T-helper 17 cell (primary cell): ENCODE measurements around the gene AUTS2. TPM values are rescaled to one million over a fixed set of nuclear protein-coding genes. Genes with fewer than 3 reads are reported as not detected.

ENCODE experiments used
- ATAC-seq: fragments of 150-1000 bp; cut with Tn5 transposase; 2 replicates; pipeline ENCODE4 v1.10.0; 2021; ENCODE audit warnings: mild to moderate bottlenecking, moderate library complexity
- DNase-seq, 3 donors: peaks; one replicate each; pipeline versions ENCODE4 v3.0.0 to v3.0.0-alpha.2; 2020 to 2021
- H3K9me3 ChIP-seq: one replicate; pipeline ENCODE4 v1.7.0; 2013; ENCODE audit warnings: low read length, mild to moderate bottlenecking; ENCODE audit not compliant: control insufficient read depth, poor library complexity, severe bottlenecking
- H3K27ac Mint-ChIP-seq: one replicate; pipeline ENCODE4 v1.8.0; 2022; ENCODE audit warnings: mild to moderate bottlenecking, moderate library complexity, mixed read lengths
- H3K27me3 Mint-ChIP-seq: one replicate; pipeline ENCODE4 v1.8.0; 2022; ENCODE audit warnings: mixed read lengths
- H3K36me3 Mint-ChIP-seq: one replicate; pipeline ENCODE4 v1.8.0; 2022; ENCODE audit warnings: low read depth, mixed read lengths
- H3K4me1 Mint-ChIP-seq: one replicate; pipeline ENCODE4 v1.8.0; 2022; ENCODE audit warnings: mild to moderate bottlenecking, mixed read lengths
- H3K4me3 Mint-ChIP-seq: one replicate; pipeline ENCODE4 v1.8.0; 2022; ENCODE audit warnings: mild to moderate bottlenecking, moderate library complexity, mixed read lengths
- total RNA-seq, 4 donors: library from RNA in 2 of 4; stranded (reverse) in 2 of 4; gene quantifications; one replicate each; pipeline ENCODE4 v1.2.3 and lab custom pipeline; 2022 to 2026

Gene AUTS2
- total RNA-seq, 2 donors from 2014 or later: 84.2 to 89.5 TPM

DNA sequence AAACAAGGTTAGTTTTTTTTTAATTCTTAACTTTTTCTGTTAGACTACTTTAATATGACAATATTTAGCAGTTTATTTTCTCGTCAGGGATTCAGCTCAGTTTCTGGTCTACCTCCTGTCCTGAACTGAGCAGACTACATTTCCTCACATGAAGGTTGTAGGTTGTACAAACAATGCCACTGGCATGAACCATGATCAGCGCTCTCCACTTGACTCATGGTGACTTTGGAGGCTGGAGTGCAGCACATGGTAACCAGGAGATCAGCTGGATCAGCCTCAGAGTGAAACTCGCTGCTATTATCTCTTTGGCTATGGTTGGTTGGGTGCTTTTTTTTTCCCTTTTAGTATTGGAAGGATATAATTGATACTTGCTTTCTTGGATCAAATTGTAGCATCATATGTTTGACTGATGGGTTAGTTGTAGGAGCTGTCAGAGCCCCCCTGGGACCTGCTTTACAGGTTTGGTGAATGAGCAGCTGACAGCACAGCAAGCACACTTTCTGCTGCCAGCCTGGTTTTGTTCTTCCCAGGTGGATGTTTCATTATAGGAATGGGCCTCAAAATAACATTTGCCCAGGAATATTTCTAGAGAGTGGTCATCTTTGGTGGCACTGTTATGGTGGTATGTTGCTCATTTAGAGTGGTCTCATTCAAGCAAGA is 556.4 kb downstream of the AUTS2 start:
- Mint-ChIP-seq H3K27me3 (peaks cover 5% of the 10 kb centered on the region), H3K4me1 (no peaks in the 10 kb centered on the region), H3K36me3 (no peaks in the 10 kb centered on the region), H3K4me3 (no peak overlapping the region), H3K27ac (no peak overlapping the region)
- no peak for ATAC-seq
- DNase-seq: no peak
- H3K9me3 ChIP-seq: no peaks in the 10 kb centered on the region

DNA sequence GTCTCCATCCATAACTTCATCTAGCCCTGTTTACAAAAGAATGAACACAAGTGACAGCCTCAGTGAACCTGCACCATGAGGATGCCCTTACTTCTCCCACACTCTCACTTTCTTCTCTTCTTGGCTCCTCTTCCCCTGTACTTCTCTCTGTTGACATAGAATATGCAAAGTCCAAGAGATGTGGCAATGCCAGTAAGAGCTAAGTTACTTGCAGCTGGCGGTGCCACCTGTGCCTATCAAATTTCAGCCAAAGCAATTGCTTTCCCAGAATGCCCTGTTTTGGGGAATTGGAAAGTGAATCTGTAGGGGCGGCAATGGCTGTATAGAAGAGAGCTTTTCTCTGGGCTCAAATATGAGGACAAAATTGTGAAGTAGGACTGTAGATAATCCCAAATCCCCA is 557.8 kb downstream of the AUTS2 start:
- H3K9me3 ChIP-seq: no peaks in the 10 kb centered on the region
- H3K4me1 Mint-ChIP-seq: no peaks in the 10 kb centered on the region
- H3K4me3 Mint-ChIP-seq: no peak overlapping the region
- no peak overlapping the region for H3K27ac Mint-ChIP-seq
- H3K36me3 Mint-ChIP-seq: no peaks in the 10 kb centered on the region
- no peaks in the 10 kb centered on the region for H3K27me3 Mint-ChIP-seq
- no peak for DNase-seq
- no peak for ATAC-seq

DNA sequence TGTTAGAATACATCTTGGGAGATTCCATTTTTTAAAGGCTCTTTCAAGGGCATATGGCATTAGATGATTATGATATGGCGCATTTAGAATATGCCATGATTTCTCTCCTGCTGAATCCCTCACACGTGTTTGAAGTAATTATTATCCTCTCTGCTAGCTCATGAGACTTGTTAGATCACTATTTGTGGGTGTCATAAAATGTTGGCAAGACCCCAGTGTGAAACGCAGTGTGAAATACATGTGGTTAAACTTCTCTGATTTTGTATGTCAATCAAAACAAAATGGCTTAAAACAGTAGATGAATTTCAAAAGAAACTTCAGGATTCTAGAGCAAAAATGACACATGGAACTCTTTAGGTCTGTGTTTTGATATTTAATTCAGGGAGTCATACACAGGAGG is 560.8 kb downstream of the AUTS2 start:
- Mint-ChIP-seq H3K4me1 (no peaks in the 10 kb centered on the region), H3K36me3 (peaks cover 2% of the 10 kb centered on the region), H3K4me3 (no peak overlapping the region), H3K27me3 (peaks cover 5% of the 10 kb centered on the region), H3K27ac (no peak overlapping the region)
- no peak for ATAC-seq
- DNase-seq: no peak
- H3K9me3 ChIP-seq: no peaks in the 10 kb centered on the region

DNA sequence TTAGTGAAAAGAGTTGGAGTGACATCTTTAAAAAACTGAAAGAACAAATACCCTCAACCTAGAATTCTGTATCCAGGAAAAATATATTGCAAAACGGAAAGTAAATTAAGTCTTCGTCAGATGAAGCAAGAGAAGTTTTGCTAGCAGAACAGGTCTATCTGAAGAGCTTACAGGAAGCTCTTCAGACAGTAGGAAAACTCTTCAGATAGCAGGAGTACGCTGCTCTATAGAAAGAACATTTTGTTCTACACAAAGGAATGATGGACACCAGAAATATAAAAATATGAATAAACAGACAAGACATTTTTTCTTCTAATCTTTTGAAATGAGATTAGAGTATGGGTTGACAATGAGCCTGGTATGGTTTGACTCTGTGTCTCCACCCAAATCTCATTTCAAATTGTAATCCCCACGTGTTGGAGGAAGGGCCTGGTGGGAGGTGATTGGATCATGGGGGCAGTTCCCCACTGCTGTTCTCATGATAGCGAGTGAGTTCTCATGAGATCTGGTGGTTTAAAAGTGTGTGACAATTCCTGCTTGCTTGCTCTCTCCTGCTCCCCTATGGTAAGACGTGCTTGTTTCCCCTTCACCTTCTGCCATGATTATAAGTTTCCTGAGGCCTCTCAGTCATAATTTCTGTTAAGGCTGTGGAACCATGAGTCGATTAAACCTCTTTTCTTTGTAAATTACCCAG is 567.3 kb downstream of the AUTS2 start:
- Mint-ChIP-seq H3K4me3 (no peak overlapping the region), H3K36me3 (peaks cover 2% of the 10 kb centered on the region), H3K4me1 (no peaks in the 10 kb centered on the region), H3K27me3 (peaks cover 5% of the 10 kb centered on the region), H3K27ac (no peak overlapping the region)
- no peak for DNase-seq
- no peaks in the 10 kb centered on the region for H3K9me3 ChIP-seq
- no peak for ATAC-seq

DNA sequence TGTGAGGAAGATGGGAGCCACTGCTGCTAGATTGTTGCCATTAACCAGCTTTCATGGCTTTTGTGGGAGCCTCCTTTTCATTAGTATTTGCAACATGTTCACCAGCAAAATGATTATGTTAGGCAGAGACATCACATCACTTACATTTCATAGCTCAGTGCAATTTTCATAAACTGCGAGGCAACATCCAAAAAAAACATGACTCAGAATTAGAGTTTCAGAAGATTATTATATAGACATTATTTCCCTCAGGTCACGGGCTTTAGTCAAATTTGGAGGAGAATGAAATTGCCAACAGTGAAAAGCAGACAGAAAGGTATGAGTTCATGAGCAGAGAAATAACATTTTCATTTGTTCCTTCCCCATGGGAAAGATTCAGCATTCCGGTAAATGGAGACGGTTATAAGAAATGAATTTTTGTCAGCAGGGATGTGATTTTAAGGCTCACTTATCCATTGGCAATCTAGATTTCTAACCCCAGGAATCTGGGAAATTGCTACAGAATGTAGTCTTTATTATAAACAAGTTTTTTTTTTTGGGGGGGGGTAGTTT is 573.2 kb downstream of the AUTS2 start:
- DNase-seq (no peak), ATAC-seq (no peak)
- Mint-ChIP-seq H3K27ac (no peak overlapping the region), H3K36me3 (no peaks in the 10 kb centered on the region), H3K4me3 (no peak overlapping the region), H3K4me1 (no peaks in the 10 kb centered on the region), H3K27me3 (no peaks in the 10 kb centered on the region)
- no peaks in the 10 kb centered on the region for H3K9me3 ChIP-seq

DNA sequence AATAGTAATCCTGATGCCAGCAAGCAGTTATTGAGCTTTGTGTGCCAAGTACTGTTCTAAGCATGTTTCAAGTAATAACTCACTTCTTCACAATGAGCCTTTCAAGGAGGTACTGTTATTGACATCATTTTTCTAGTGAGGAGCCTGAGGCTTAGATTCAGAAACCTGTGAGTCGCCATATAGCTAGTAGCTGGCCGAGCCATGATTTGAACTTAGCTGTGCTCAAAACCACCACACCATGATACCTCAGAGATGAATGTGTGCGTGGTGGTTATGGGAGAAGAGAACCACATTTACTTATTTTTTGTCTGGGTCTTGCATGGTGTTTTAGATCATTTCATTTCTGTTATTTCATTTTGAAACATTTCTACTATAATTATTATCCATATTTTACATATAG is 578.9 kb downstream of the AUTS2 start:
- H3K4me3 Mint-ChIP-seq: no peak overlapping the region
- H3K9me3 ChIP-seq: no peaks in the 10 kb centered on the region
- peaks cover 7% of the 10 kb centered on the region for H3K4me1 Mint-ChIP-seq
- ATAC-seq (peak; percentile 35), DNase-seq (no peak)
- no peaks in the 10 kb centered on the region for H3K27me3 Mint-ChIP-seq
- no peaks in the 10 kb centered on the region for H3K36me3 Mint-ChIP-seq
- no peak overlapping the region for H3K27ac Mint-ChIP-seq

DNA sequence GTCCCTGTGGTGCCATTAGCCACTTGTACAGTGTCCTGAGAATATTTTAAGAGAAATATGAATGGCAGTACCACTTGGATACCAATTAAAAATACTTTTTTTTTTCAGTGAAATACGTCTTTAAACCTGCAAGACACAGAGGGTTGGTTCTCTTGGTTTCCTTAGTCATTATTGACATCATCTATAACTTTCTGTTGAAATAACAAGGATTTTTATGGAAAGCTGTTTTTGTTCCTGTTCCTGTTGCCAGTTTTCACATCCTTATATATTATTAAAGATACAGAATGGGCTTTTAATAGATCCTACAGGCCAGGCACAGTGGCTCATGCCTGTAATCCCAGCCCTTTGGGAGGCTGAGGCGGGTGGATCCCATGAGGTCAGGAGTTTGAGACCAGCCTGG is 579.9 kb downstream of the AUTS2 start:
- no peaks in the 10 kb centered on the region for H3K27me3 Mint-ChIP-seq
- DNase-seq (no peak), ATAC-seq (no peak)
- no peaks in the 10 kb centered on the region for H3K9me3 ChIP-seq
- peaks cover 8% of the 10 kb centered on the region for H3K4me1 Mint-ChIP-seq
- no peak overlapping the region for H3K4me3 Mint-ChIP-seq
- no peaks in the 10 kb centered on the region for H3K36me3 Mint-ChIP-seq
- peak overlapping the region; percentile 79 for H3K27ac Mint-ChIP-seq

DNA sequence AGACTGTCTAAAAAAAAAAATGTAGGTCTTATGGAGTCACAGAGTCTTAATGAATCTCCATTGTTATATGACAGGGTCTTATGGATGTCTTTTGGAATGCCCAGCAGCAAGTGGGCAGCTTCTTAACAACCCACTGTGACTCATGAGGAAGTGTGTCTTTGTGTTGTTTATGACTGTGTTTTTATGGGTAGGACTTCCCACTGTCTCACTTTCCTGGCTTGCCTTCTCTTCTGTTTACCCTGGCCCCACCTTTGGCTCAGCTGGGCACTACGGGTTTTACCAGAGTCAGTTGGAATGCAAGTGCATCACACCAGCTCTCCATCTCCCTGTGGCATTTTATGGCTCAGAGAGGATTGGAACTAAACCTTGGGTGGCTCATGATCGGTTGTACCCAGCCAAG is 580.5 kb downstream of the AUTS2 start:
- Mint-ChIP-seq H3K4me1 (peaks cover 8% of the 10 kb centered on the region), H3K27ac (no peak overlapping the region), H3K36me3 (no peaks in the 10 kb centered on the region), H3K4me3 (no peak overlapping the region), H3K27me3 (no peaks in the 10 kb centered on the region)
- no peak for ATAC-seq
- H3K9me3 ChIP-seq: no peaks in the 10 kb centered on the region
- DNase-seq: no peak

DNA sequence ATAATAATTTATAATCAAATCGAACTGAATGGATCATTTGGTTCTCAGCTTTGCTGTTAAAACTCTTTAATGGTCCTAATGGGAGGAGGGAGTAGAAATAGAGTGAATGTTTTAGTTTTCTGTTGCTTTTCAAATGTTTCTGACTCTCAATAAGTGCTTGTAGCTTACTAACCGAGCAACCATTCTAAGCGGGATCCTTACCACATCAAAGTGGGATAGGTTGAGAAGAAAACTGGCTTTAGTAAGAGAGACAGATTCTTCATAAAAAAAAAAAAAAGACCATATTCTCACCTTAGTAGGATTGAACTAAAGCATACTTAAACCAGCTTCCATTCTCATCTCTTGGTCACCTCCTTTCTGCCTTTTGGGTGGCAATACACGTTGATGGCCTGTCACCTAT is 584.2 kb downstream of the AUTS2 start:
- H3K27me3 Mint-ChIP-seq: no peaks in the 10 kb centered on the region
- peaks cover 2% of the 10 kb centered on the region for H3K36me3 Mint-ChIP-seq
- H3K4me1 Mint-ChIP-seq: peaks cover 8% of the 10 kb centered on the region
- H3K9me3 ChIP-seq: no peaks in the 10 kb centered on the region
- H3K4me3 Mint-ChIP-seq: no peak overlapping the region
- no peak for ATAC-seq
- DNase-seq: no peak
- no peak overlapping the region for H3K27ac Mint-ChIP-seq

DNA sequence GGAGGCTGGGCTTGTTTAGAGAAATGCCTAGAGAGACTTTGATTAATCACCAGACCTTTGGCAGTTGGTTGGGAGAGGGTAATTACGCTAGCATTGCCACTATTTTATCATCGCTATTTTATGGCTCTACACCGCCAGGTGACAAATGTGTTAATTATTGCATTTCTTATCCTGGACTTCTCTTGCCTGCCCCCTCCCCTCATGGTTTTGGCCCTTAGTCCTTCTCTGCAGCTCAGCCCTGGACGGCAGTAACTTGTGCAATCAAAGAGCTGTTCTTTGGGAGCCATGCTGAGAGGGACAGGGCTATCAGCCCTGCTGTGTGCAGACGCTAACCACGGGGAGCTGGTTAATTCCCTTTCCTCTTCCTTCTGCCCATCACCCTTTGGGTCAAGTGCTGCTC is 585.0 kb downstream of the AUTS2 start:
- H3K27me3 Mint-ChIP-seq: no peaks in the 10 kb centered on the region

DNA sequence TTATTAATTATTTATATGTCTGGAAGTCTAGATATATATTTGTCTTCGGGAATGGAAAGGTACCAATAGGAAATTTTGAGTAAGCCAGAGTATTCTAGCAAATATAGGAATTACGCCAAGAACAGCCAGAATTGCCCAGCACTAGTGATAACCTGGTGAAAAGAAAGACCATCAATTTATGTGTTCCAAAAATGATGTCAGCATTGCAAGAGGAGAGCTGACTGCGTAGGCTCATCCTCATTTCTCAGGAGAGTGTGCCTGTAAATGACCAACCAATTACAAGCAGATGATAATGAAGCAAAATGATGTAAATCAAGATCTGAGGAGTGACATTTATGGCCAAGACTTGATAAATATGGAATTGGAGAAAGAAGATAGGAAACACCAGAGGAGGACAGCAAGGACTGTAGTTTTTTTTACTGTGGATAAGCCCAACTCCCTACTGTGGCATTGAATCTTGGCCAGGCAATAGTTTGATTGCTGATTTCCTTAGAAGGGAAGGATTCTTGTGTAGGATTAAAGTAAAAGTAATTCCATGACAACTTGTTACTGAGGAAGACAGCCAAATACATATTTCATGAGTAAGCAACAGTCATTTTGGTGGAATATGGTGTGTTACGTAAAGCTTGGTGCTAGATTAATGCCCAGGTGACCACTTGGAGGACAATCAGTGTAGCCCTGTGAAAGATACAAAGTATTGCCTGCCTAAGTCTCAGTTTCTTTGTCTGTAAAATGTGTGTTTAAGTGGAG is 590.8 kb downstream of the AUTS2 start:
- no peak for ATAC-seq
- Mint-ChIP-seq H3K36me3 (peaks cover 2% of the 10 kb centered on the region), H3K27me3 (peaks cover 4% of the 10 kb centered on the region), H3K4me3 (no peak overlapping the region), H3K4me1 (no peaks in the 10 kb centered on the region), H3K27ac (no peak overlapping the region)
- DNase-seq: no peak
- H3K9me3 ChIP-seq: no peaks in the 10 kb centered on the region

More for the DNA sequence above, 585.0 kb downstream of the AUTS2 start:
- DNase-seq (no peak), ATAC-seq (no peak)
- H3K4me1 Mint-ChIP-seq: peaks cover 3% of the 10 kb centered on the region
- H3K9me3 ChIP-seq: no peaks in the 10 kb centered on the region
- H3K4me3 Mint-ChIP-seq: no peak overlapping the region
- peaks cover 2% of the 10 kb centered on the region for H3K36me3 Mint-ChIP-seq
- no peak overlapping the region for H3K27ac Mint-ChIP-seq

DNA sequence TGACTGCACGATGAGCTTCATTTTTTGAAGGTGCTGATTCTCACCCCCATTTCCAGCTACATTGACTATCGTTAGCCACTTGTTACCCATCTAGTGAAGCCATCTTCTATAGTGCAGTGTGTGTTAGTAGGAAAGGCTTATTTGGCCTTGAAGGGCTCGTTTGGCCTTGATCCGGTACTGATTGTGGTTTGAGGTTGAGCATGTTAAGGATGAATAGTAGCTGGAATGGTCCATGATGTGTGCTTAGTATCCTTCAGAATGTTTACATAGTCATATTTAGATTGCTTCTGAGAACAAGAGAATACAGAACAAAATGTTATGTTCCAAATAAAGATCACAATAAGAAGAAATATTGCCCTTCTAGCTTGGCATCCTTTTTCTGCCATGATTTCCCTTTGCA is 591.5 kb downstream of the AUTS2 start:
- DNase-seq (no peak), ATAC-seq (no peak)
- no peak overlapping the region for H3K27ac Mint-ChIP-seq
- peaks cover 2% of the 10 kb centered on the region for H3K36me3 Mint-ChIP-seq
- H3K27me3 Mint-ChIP-seq: peaks cover 4% of the 10 kb centered on the region
- no peaks in the 10 kb centered on the region for H3K4me1 Mint-ChIP-seq
- no peaks in the 10 kb centered on the region for H3K9me3 ChIP-seq
- no peak overlapping the region for H3K4me3 Mint-ChIP-seq

DNA sequence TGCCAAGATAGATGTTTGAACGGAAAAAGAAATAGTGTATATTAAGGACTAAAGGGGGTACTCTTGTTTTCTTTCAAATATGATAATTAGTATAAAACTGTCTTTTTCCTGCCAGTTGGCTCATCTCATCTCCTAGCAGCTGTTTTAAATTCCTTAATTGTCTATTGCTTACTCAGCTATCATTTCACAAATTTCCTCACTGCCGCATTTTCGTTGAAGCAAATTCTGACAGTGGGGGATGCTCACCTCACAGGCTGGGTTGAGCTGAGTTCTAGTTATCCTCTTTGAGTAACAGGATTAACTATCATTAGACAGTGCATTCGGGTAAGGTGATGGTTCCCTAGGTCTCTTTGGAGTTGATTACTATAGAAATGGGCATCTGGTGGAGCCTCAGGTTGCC is 592.0 kb downstream of the AUTS2 start:
- H3K9me3 ChIP-seq: no peaks in the 10 kb centered on the region
- ATAC-seq (no peak), DNase-seq (no peak)
- H3K4me3 Mint-ChIP-seq: no peak overlapping the region
- H3K27me3 Mint-ChIP-seq: peaks cover 4% of the 10 kb centered on the region
- peaks cover 2% of the 10 kb centered on the region for H3K36me3 Mint-ChIP-seq
- no peak overlapping the region for H3K27ac Mint-ChIP-seq
- no peaks in the 10 kb centered on the region for H3K4me1 Mint-ChIP-seq
